Caco-2 (cell line): ENCODE data around the gene SMIM43. TPM values are rescaled to one million over a fixed set of nuclear protein-coding genes. Genes with fewer than 3 reads are reported as not detected.

Experiments used
- BruUV-seq: library from RNA; stranded (reverse); fragments of 400-500 nt; replicated peaks from 2 replicates; lab custom pipeline; 2021; lab: Mats Ljungman, UMichigan
- CTCF ChIA-PET: fragments of 300-600 bp; sonication (Branson Sonifier 250); formaldehyde crosslinking; loops from one replicate; lab custom pipeline; 2022; ENCODE audit warnings: antibody characterized with exemption; lab: Charles Lee
- POLR2A ChIA-PET: fragments of 300-600 bp; sonication (Branson Sonifier 250); formaldehyde crosslinking; loops from one replicate; lab custom pipeline; 2022; ENCODE audit warnings: antibody characterized with exemption; lab: Charles Lee
- DNase-seq, 2 experiments: peaks; one replicate each; pipeline versions ENCODE4 v3.0.0 to v3.0.0-alpha.2; 2020 to 2022
- H3K27me3 ChIP-seq: replicated peaks from 2 replicates; pipeline ENCODE4 v1.6.0; 2011; ENCODE audit warnings: low read length; ENCODE audit not compliant: control insufficient read depth, insufficient read depth
- H3K36me3 ChIP-seq: 2 replicates; pipeline ENCODE4 v1.5.1; 2011; ENCODE audit warnings: low read length; ENCODE audit not compliant: control insufficient read depth, insufficient read depth
- H3K4me1 ChIP-seq: fragments of 250-450 bp; sonication (Bioruptor Pico); 2 replicates; pipeline ENCODE4 v1.5.1; 2020; ENCODE audit warnings: mild to moderate bottlenecking
- H3K4me3 ChIP-seq: 2 replicates; pipeline ENCODE4 v1.5.1; 2011; ENCODE audit warnings: low read depth, mild to moderate bottlenecking, control low read depth, low read length
- H3K9me3 ChIP-seq: fragments of 250-450 bp; sonication (Bioruptor Pico); 2 replicates; pipeline ENCODE4 v1.5.1; 2020; ENCODE audit warnings: mild to moderate bottlenecking, moderate library complexity
- H3K27ac Mint-ChIP-seq: one replicate; pipeline ENCODE4 v1.8.0; 2022; ENCODE audit warnings: mixed read lengths; ENCODE audit not compliant: unreplicated experiment
- H3K27me3 Mint-ChIP-seq: one replicate; pipeline ENCODE4 v1.8.0; 2022; ENCODE audit warnings: mixed read lengths; ENCODE audit not compliant: insufficient read depth, unreplicated experiment
- H3K36me3 Mint-ChIP-seq: one replicate; pipeline ENCODE4 v1.8.0; 2022; ENCODE audit warnings: mild to moderate bottlenecking, mixed read lengths; ENCODE audit not compliant: insufficient read depth, unreplicated experiment
- H3K4me1 Mint-ChIP-seq: one replicate; pipeline ENCODE4 v1.8.0; 2022; ENCODE audit warnings: low read depth, mixed read lengths; ENCODE audit not compliant: unreplicated experiment
- H3K4me3 Mint-ChIP-seq: one replicate; pipeline ENCODE4 v1.8.0; 2022; ENCODE audit warnings: mild to moderate bottlenecking, moderate library complexity, mixed read lengths; ENCODE audit not compliant: unreplicated experiment
- H3K9me3 Mint-ChIP-seq: one replicate; pipeline ENCODE4 v1.8.0; 2022; ENCODE audit warnings: mixed read lengths; ENCODE audit not compliant: unreplicated experiment
- CTCF ChIP-seq, 2 experiments: fragments of 200-600 bp in 1 of 2; IDR thresholded peaks; 1 replicate in 1 of 2; 2 replicates in 1 of 2; pipeline versions ENCODE4 v1.5.1 to v1.8.0; 2011 to 2022; ENCODE audit warnings: antibody characterized with exemption in 1 of 2, control low read depth in 1 of 2, inconsistent platforms in 1 of 2, low read depth in 1 of 2, low read length in 1 of 2, mild to moderate bottlenecking in 1 of 2, moderate library complexity in 1 of 2; ENCODE audit not compliant: insufficient read depth in 1 of 2, severe bottlenecking in 1 of 2, unreplicated experiment in 1 of 2
- intact Hi-C: fragments of 100-400 bp; cut with micrococcal nuclease; formaldehyde crosslinking; loops from one replicate; pipeline ENCODE4 v1.10.0; 2022; ENCODE audit not compliant: unreplicated experiment
- total RNA-seq: library from RNA; stranded (reverse); gene quantifications from 2 replicates; pipeline ENCODE4 v1.2.3, GENCODE V29; 2022

SMIM43 gene
- total RNA-seq, 1 experiment from 2014 or later, result not detected

DNA sequence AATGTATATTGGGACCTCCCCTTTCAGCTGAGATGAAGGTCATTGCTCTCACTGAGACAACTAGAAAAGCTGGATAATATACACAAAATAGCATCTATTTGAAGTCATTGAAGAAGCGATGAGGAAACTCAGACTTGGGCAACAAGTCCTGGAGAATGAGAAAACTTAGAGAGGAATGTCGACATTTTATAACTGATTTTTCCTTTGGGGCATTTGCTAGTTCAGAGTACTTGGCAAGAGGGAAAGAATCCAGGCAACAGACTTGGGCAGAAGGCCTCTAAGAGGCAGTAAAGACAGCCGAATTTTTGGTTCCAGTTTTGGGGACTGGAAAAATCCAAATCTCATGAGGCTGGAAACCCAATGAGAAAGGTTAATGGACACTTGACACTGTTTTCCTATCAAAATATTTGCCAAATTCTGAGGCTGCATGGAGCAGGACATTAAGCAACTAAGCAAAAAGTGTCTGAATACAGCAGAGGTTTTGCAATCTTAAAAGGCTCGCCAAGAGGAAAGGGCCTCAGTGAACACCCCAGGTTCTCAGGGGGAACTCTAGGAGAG, 47.2 kb downstream of the SMIM43 start:
- Mint-ChIP-seq H3K9me3 (no peaks in the 10 kb centered on the region), H3K4me3 (no peak overlapping the region), H3K36me3 (peaks cover 6% of the 10 kb centered on the region), H3K27ac (no peak overlapping the region), H3K4me1 (peaks cover 7% of the 10 kb centered on the region), H3K27me3 (no peaks in the 10 kb centered on the region)
- Histone ChIP-seq H3K9me3 (no peaks in the 10 kb centered on the region), H3K27me3 (no peaks in the 10 kb centered on the region), H3K4me3 (no peak overlapping the region), H3K36me3 (no peaks in the 10 kb centered on the region), H3K4me1 (no peaks in the 10 kb centered on the region)
- no peak for DNase-seq
- intact Hi-C loops, result no loop called here
- ChIA-PET POLR2A (no interaction called here), CTCF (no interaction called here)
- no TSS peak for BruUV-seq
- no peak for TF ChIP-seq CTCF (IDR thresholded peaks at IDR 0.05; ENCODE audit: insufficient read depth in 1 of 2, low read depth in 1 of 2, low read length in 1 of 2, severe bottlenecking in 1 of 2, unreplicated experiment in 1 of 2)

- H3K4me1 Mint-ChIP-seq, result peaks cover 19% of the 10 kb centered on the region
- no peak for TF ChIP-seq CTCF (IDR thresholded peaks at IDR 0.05; ENCODE audit: insufficient read depth in 1 of 2, low read depth in 1 of 2, low read length in 1 of 2, severe bottlenecking in 1 of 2, unreplicated experiment in 1 of 2)
- H3K27ac Mint-ChIP-seq, result no peak overlapping the region
- intact Hi-C loops, result no loop called here
- no peaks in the 10 kb centered on the region for H3K36me3 ChIP-seq
- peaks cover 5% of the 10 kb centered on the region; the same call in 1 of the 2 replicates for H3K4me1 ChIP-seq
- BruUV-seq, result no TSS peak
- no peaks in the 10 kb centered on the region for H3K9me3 ChIP-seq
- ChIA-PET POLR2A (no interaction called here), CTCF (no interaction called here)
- no peak for DNase-seq
- no peaks in the 10 kb centered on the region for H3K27me3 Mint-ChIP-seq
- H3K4me3 Mint-ChIP-seq, result no peak overlapping the region
- H3K36me3 Mint-ChIP-seq, result peaks cover 6% of the 10 kb centered on the region
- H3K4me3 ChIP-seq, result no peak overlapping the region
- no peaks in the 10 kb centered on the region for H3K9me3 Mint-ChIP-seq
- no peaks in the 10 kb centered on the region for H3K27me3 ChIP-seq
Measured at GRCh38 chr4:121714548-121714947, 50.4 kb downstream of the SMIM43 start.

- Histone ChIP-seq H3K4me1 (peaks cover 5% of the 10 kb centered on the region; the same call in 1 of the 2 replicates), H3K9me3 (no peaks in the 10 kb centered on the region), H3K4me3 (no peak overlapping the region), H3K27me3 (no peaks in the 10 kb centered on the region), H3K36me3 (no peaks in the 10 kb centered on the region)
- ChIA-PET POLR2A (no interaction called here), CTCF (no interaction called here)
- no peak for DNase-seq
- Mint-ChIP-seq H3K27ac (peak overlapping the region; percentile 91), H3K4me1 (peaks cover 19% of the 10 kb centered on the region), H3K9me3 (no peaks in the 10 kb centered on the region), H3K27me3 (no peaks in the 10 kb centered on the region), H3K4me3 (no peak overlapping the region), H3K36me3 (peaks cover 6% of the 10 kb centered on the region)
- intact Hi-C loops, result no loop called here
- TF ChIP-seq CTCF (IDR thresholded peaks at IDR 0.05; ENCODE audit: insufficient read depth in 1 of 2, low read depth in 1 of 2, low read length in 1 of 2, severe bottlenecking in 1 of 2, unreplicated experiment in 1 of 2), result no peak
- no TSS peak for BruUV-seq
Measured at GRCh38 chr4:121712783-121713182, 52.2 kb downstream of the SMIM43 start.
